ENCODE results near the gene COX15. TPM values are rescaled to one million over a fixed set of nuclear protein-coding genes. Genes with fewer than 3 reads are reported as not detected.
A peak's percentile ranks its signal among the peaks of the same experiment; 100 is the strongest.

The COX15 gene
- 10 to 100 TPM; 23.1 to 32.6 (median 29.6) TPM for polyA plus RNA-seq

DNA sequence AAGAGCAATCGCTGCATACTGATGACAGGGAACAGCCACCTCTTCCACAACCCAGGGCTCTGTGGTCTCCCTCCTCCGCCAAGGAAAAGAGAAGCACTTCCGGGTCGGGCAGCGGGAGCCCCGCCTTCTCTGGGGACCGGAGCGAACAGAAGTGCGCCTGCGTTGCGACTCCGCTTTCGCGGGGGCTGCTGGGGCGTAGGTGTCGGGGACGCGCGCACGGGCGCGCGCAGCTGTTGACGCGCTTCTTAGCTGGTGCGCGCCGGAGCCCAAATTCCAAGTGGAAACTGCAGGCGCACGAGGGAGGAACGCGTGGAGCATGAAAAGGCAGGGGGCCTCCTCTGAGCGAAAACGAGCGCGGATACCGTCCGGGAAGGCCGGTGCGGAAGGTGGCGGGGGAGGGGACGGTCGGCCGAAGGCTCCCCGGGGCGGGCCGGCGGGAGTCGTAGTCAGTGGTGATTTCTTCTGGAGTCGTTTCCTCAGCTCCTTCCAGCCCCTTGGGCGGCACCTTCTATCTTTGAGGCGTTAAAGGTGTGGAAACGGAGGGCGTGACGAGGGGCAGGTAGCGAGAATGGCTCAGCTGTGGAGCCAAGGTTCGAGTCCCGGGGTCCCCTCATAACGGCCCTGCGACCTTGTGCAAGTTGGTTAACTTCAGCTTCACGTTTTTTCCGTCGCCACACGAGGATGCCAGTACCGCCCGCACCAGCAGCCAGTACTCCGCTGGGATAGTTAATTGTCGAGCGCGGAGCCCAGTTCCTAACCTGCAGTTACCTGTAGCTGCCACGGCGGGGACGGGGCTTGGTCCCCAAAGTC lies at the start of gene COX15, which contains the start of gene CUTC:
Gene COX15 (minus strand): TSS at position 95 of the 810 bp plus-strand sequence. CDS start 78 bp downstream, at position 17.
Gene CUTC (plus strand): TSS at position 202 of the 810 bp plus-strand sequence. CDS start 115 bp downstream, at position 317.
- Mint-ChIP-seq H3K36me3 (peaks cover 15 to 19% (median 18%) of the 10 kb centered on the region in 3 donors), H3K9me3 (no peaks in the 10 kb centered on the region), H3K27me3 (ENCODE audit: low read depth in 3 of 3) (peaks cover 4 to 10% (median 9%) of the 10 kb centered on the region in 3 donors), H3K27ac (peak within 1 kb of the TSS; percentile 94 to 99 (median 98)), H3K4me1 (peaks cover 34 to 67% of the 10 kb centered on the region in 2 donors), H3K4me3 (peak within 1 kb of the TSS; percentile 98 to 100 (median 99))
- peak; percentile 94 to 96 (median 96) for DNase-seq

DNA sequence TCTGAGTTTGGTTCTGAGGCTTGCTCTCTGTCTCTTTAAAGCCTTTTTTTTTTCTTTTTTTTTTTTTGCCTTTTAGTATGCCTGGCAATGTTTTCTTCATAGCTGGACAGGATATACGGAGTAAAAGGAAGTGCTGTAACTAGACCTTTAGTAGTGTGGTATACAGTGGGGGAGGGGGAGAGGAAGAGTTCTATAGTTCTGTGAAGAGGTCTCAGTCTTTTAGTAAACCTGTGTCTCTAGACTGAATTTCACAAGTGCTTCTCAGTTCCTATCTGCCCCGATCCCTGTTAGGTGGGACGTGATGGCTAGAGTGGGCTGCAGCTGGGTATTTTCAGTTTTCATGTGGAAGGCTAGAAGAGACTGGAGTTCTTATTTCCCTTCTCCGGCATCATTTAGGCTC lies 47.4 kb upstream of the COX15 start:
- H3K4me3 Mint-ChIP-seq: no peak overlapping the region
- DNase-seq: no peak
- H3K9me3 Mint-ChIP-seq: no peaks in the 10 kb centered on the region

DNA sequence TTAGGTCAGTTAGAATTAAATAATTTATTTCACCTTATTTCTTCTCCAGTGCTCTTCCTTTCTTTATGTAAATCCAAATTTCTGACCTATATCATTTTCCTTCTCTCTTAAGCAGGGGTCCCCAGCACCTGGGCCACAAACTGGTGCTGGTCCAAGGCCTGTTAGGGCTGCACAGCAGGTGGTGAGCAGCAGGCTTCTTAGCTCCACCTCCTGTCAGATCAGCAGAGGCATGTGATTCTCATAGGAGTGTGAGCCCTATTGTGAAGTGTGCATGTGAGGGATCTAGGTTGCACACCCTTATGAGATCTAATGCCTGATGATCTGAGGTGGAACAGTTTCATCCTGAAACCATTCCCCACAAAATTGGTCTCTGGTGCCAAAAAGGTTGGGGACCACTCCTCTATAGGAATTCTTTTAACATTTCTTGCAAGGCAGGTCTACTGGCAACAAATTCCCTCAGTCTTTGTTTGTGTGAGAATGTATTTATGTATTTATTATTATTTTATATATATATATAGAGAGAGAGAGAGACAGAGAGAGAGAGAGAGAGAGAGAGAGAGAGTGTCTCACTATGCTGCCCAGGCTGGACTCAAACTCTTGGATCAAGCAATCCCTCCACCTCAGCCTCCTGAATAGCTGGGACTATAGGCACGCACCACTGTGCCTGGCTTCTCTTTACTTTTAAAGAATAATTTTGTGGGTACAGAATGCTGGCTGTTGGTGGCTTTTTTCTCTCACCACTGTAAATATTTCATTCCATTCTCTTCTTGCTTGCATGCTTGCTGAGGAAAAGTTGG lies 46.2 kb upstream of the COX15 start:
- no peak overlapping the region for H3K4me3 Mint-ChIP-seq
- no peak for DNase-seq
- no peak overlapping the region for H3K27ac Mint-ChIP-seq
- peaks cover 0 to 6% (median 4%) of the 10 kb centered on the region in 3 donors for H3K27me3 Mint-ChIP-seq (ENCODE audit: low read depth in 3 of 3)
- no peaks in the 10 kb centered on the region for H3K9me3 Mint-ChIP-seq
- peaks cover 6 to 9% of the 10 kb centered on the region in 2 donors for H3K4me1 Mint-ChIP-seq
- no peaks in the 10 kb centered on the region for H3K36me3 Mint-ChIP-seq

More for the DNA sequence above, 47.4 kb upstream of the COX15 start:
- Mint-ChIP-seq H3K4me1 (peaks cover 6 to 9% of the 10 kb centered on the region in 2 donors), H3K36me3 (no peaks in the 10 kb centered on the region), H3K27me3 (ENCODE audit: low read depth in 3 of 3) (peaks cover 4 to 6% (median 4%) of the 10 kb centered on the region in 3 donors), H3K27ac (peak overlapping the region in 2 of 6 donors; percentile 39 to 41)

DNA sequence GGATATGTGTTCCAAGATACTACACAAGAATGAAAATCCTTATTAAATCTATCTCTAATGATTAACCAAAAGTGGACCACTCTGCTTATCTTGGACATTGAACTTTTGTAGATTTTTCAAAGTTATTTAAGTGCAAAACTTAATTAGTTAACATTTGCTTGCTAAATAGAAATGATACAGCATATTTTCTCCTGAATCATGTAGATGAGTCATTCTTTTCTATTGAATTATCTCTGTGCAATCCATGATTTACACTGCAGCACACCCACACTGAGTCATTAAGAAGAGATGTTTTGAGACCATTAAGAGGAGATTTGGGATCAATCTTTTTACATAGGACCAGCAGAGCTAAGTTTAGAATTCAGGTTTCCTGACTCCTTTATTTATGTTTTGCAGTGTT lies 43.9 kb upstream of the COX15 start:
- Mint-ChIP-seq H3K36me3 (no peaks in the 10 kb centered on the region), H3K4me1 (peaks cover 6 to 9% of the 10 kb centered on the region in 2 donors), H3K27ac (no peak overlapping the region), H3K9me3 (no peaks in the 10 kb centered on the region), H3K27me3 (ENCODE audit: low read depth in 3 of 3) (peaks cover 1 to 6% (median 4%) of the 10 kb centered on the region in 3 donors), H3K4me3 (no peak overlapping the region)
- DNase-seq: no peak

DNA sequence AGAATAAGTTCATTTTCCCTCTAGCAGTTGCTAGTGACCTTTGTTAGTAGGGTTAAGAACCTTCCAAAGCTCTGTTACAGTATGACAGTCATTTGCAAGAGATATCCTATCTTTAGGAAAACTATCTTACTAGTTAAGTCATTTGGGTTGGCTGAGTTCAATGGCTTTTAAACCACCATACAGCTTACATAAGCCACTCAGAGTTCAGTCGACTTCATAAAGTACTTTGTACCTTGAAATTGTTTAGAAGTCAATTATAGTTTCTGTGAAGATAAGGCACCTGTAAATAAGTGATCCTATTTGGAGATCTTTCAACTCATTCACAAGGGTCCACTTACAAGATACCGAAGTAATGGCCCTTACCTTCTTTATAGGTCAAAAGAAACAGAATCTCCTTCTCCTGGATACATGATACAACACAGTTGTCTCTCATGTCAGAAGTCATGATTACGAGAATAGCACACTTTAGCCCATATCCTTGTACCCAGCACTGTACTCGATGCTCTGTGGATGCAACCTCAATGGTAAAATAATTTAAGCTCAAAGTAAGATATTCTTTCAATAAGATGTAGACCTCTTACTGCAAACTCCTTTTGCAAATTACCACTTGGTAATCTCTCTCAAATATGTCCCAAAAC lies 38.6 kb upstream of the COX15 start:
- H3K4me3 Mint-ChIP-seq: no peak overlapping the region
- peaks cover 2 to 7% (median 3%) of the 10 kb centered on the region in 3 donors for H3K27me3 Mint-ChIP-seq (ENCODE audit: low read depth in 3 of 3)
- DNase-seq: no peak
- H3K36me3 Mint-ChIP-seq: no peaks in the 10 kb centered on the region
- H3K9me3 Mint-ChIP-seq: no peaks in the 10 kb centered on the region
- no peak overlapping the region for H3K27ac Mint-ChIP-seq
- H3K4me1 Mint-ChIP-seq: peaks cover 17 to 18% of the 10 kb centered on the region in 2 donors

DNA sequence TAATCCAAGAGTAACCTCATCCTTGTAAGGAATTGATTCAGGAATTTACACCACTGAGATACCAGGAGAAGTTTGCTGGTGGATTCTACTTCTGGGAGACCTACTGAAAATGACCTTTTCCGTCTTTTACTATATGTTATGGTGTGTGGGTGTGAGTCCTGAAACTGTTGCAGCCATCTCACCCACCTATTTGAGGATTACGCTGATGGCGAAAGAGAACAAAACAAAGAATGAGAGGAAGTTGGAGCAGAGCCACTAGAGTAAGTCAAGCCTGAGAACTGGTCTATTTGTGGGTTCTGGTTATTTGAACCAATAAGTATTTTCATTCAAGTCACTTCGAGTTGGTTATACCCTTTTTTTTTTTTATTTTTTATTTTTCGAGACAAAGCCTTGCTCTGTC lies 37.8 kb upstream of the COX15 start:
- Mint-ChIP-seq H3K27me3 (ENCODE audit: low read depth in 3 of 3) (peaks cover 2 to 7% (median 6%) of the 10 kb centered on the region in 3 donors), H3K36me3 (no peaks in the 10 kb centered on the region), H3K9me3 (no peaks in the 10 kb centered on the region), H3K4me1 (peaks cover 17 to 20% of the 10 kb centered on the region in 2 donors), H3K27ac (no peak overlapping the region), H3K4me3 (no peak overlapping the region)
- no peak for DNase-seq

DNA sequence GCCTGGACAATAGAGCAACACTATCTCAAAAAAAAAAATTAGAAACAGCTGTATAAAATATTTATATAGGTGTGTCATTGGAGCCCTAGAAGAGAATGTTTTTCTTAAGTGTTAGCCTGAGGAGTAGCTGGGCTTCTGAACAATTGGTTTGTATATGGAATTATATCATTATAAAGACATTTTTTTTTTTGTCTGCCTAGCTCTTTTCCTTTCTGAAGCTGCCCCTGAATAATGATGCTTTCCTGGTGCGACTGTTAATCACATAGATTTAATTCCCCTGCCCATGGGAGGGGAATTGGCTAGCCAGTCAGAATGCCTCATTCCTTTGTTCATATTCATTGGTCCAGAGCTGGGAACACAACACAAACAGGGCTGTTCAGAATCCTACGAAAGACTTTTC lies 36.6 kb upstream of the COX15 start:
- Mint-ChIP-seq H3K4me3 (no peak overlapping the region), H3K36me3 (peaks cover 0 to 4% (median 4%) of the 10 kb centered on the region in 3 donors), H3K4me1 (peaks cover 17 to 20% of the 10 kb centered on the region in 2 donors), H3K27ac (no peak overlapping the region), H3K9me3 (no peaks in the 10 kb centered on the region), H3K27me3 (ENCODE audit: low read depth in 3 of 3) (peaks cover 2 to 7% (median 5%) of the 10 kb centered on the region in 3 donors)
- no peak for DNase-seq

DNA sequence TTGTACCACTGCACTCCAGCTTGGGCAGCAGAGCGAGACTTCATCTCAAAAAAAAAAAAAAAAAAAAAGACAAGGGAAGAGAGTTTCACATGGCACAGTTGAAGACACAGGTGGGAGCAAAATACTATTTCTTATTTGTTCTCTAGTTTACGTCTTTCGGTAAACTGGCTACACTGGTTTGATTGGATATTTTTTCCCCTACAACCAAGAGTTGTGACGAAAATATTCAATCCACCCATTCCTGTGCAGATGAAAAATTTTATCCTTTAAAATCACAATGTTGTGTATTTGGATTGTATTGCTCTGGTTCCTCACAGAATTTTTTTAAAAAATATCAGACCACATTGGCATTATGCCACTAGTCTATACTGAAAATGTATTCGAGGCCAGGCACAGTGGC lies 36.0 kb upstream of the COX15 start:
- Mint-ChIP-seq H3K4me1 (peaks cover 17 to 20% of the 10 kb centered on the region in 2 donors), H3K27me3 (ENCODE audit: low read depth in 3 of 3) (peaks cover 2 to 7% (median 5%) of the 10 kb centered on the region in 3 donors), H3K36me3 (peaks cover 3 to 7% (median 7%) of the 10 kb centered on the region in 3 donors), H3K9me3 (no peaks in the 10 kb centered on the region), H3K4me3 (no peak overlapping the region), H3K27ac (no peak overlapping the region)
- DNase-seq: no peak

DNA sequence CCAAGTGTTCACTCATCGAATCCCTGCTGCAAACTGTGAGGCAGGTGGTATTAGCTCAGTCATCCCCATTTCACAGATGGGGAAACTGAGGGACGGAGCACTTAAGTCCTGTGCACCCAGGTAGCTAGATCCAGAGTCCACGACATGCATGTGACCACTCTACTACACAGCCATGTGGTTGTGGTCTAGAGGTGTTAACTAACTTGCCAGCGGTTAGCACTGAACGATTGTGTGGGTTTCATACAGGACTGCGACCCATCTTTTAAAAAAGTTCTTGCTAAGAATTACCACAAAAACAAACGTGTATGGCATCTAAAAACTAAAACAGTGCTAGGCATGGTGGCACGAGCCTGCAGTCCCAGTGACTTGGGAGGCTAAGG lies 34.4 kb upstream of the COX15 start:
- Mint-ChIP-seq H3K36me3 (peaks cover 12 to 18% (median 18%) of the 10 kb centered on the region in 3 donors), H3K27ac (peak overlapping the region in 1 of 6 donors; percentile 14), H3K4me3 (peak overlapping the region in 3 of 5 donors; percentile 4 to 54 (median 47)), H3K27me3 (ENCODE audit: low read depth in 3 of 3) (peaks cover 2 to 7% (median 5%) of the 10 kb centered on the region in 3 donors), H3K9me3 (no peaks in the 10 kb centered on the region), H3K4me1 (peaks cover 17 to 20% of the 10 kb centered on the region in 2 donors)
- DNase-seq: peak; percentile 43 to 65 (median 56)

DNA sequence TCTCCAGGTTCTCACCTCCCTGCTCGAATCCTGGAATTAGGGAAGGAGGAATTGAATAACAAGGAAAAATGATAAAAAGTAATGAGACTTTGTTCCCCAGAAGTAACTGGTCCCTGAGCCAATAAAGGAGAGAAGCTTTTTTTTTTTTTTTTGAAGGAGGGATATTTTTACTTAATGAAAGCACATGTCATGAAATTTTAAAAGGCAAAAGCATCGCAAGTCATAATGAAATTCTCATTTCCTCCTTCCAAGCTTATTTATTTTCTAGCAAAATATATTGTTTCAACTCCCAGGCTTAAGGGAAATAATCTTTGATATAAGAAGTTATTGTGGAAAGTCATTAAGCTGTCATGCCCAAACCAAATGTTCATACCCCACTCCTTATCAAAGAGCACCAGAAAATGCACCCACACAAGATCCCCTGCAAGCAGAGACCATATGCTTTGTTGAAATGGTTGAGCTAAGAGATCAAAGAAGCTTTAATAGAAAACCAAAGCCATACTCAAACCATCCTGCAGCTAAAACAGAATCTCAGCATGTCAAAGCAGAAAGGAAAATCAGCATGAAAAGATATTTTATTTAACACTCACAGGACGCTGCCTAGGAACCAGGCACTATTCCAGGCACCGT lies 33.9 kb upstream of the COX15 start:
- peaks cover 17 to 20% of the 10 kb centered on the region in 2 donors for H3K4me1 Mint-ChIP-seq
- H3K27ac Mint-ChIP-seq: peak overlapping the region in 3 of 6 donors; percentile 14 to 57 (median 21)
- no peak for DNase-seq
- peaks cover 2 to 6% (median 5%) of the 10 kb centered on the region in 3 donors for H3K27me3 Mint-ChIP-seq (ENCODE audit: low read depth in 3 of 3)
- peak overlapping the region in 2 of 5 donors; percentile 4 to 47 for H3K4me3 Mint-ChIP-seq
- H3K36me3 Mint-ChIP-seq: peaks cover 15 to 22% (median 21%) of the 10 kb centered on the region in 3 donors
- no peaks in the 10 kb centered on the region for H3K9me3 Mint-ChIP-seq

DNA sequence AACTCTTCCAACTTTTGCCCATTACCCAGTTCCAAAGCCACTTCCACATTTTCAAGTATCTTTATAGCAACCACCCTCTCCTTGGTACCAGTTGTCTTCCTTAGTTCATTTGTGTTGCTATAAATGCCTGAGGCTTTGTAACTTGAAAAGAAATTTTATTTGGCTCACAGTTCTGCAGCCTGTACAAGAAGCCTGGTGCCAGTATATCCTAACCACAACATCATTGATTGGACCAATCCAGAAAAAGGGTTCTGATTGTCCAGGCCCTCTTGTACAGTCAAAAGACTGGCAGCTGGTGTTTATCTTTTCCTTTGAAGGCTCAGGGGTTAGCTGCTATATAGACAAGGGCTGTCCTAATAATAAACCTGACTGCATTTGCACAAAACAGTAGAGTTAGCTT lies 29.4 kb upstream of the COX15 start:
- H3K9me3 Mint-ChIP-seq: no peaks in the 10 kb centered on the region
- H3K27me3 Mint-ChIP-seq (ENCODE audit: low read depth in 3 of 3): peaks cover under 1 to 3% (median 3%) of the 10 kb centered on the region in 3 donors
- peaks cover 41 to 61% (median 48%) of the 10 kb centered on the region in 3 donors for H3K36me3 Mint-ChIP-seq
- peaks cover 6 to 10% of the 10 kb centered on the region in 2 donors for H3K4me1 Mint-ChIP-seq
- H3K4me3 Mint-ChIP-seq: no peak overlapping the region
- no peak overlapping the region for H3K27ac Mint-ChIP-seq
- DNase-seq: no peak

DNA sequence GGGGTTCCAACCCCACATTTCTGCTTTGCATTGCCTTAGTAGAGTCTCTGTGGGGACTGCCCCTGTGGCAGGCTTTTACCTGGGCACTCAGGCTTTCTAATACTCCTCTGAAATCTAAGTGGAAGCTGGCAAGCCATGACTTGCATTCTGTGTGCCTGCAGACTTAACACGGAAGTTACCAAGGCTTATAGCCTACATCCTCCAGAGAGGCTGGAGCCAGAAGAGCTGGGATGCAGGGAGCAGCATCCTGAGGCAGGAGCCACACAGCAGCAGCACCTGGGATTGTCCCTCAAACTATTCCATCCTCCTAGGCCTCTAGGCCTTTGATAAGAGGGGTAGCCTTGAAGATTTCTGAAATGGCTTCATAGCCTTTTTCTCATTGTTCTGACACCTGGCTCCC lies 28.4 kb upstream of the COX15 start:
- Mint-ChIP-seq H3K9me3 (no peaks in the 10 kb centered on the region), H3K4me3 (no peak overlapping the region), H3K27me3 (ENCODE audit: low read depth in 3 of 3) (peaks cover 0 to 3% (median 0%) of the 10 kb centered on the region in 3 donors), H3K36me3 (peaks cover 44 to 70% (median 51%) of the 10 kb centered on the region in 3 donors), H3K4me1 (no peaks in the 10 kb centered on the region), H3K27ac (no peak overlapping the region)
- DNase-seq: no peak
